ENCODE results near the gene GTPBP1. TPM values are rescaled to one million over a fixed set of nuclear protein-coding genes. Genes with fewer than 3 reads are reported as not detected.
A peak's percentile ranks its signal among the peaks of the same experiment; 100 is the strongest.

The GTPBP1 gene
- total and polyA plus RNA-seq, 2 of the 13 experiments (the other 11 are each of a cell fraction or from before 2014, with no cell fraction given) = 22.3 to 27.0 TPM

- no peak for TF ChIP-seq IRF2 (CRISPR knock-in tag; IDR thresholded peaks at IDR 0.05)
- no peak for TF ChIP-seq SMYD3 (CRISPR knock-in tag; IDR thresholded peaks at IDR 0.05)
- TF ChIP-seq SCMH1 (CRISPR knock-in tag; IDR thresholded peaks at IDR 0.05; ENCODE audit: borderline replicate concordance) = no peak
- TF ChIP-seq ZNF44 (CRISPR knock-in tag; IDR thresholded peaks at IDR 0.05) = no peak
- TF ChIP-seq SMC3 (IDR thresholded peaks at IDR 0.05; ENCODE audit: low read length) = no peak
- TF ChIP-seq POGZ (CRISPR knock-in tag; IDR thresholded peaks at IDR 0.05) = 0 out of 2 replicates have a peak, but pooled peaks have one; percentile 22
- no peak for TF ChIP-seq TCF7 (IDR thresholded peaks at IDR 0.05; ENCODE audit: low read depth)
- TF ChIP-seq ZNF724P (CRISPR knock-in tag; IDR thresholded peaks at IDR 0.05; ENCODE audit: borderline replicate concordance) = no peak
- no peak for TF ChIP-seq FOXO4 (CRISPR knock-in tag; conservative IDR thresholded peaks at IDR 0.05)
- TF ChIP-seq ZMYM4 (CRISPR knock-in tag; IDR thresholded peaks at IDR 0.05) = 0 out of 2 replicates have a peak, but pooled peaks have one; percentile 30
- TF ChIP-seq RXRA (CRISPR knock-in tag; IDR thresholded peaks at IDR 0.05) = 0 out of 2 replicates have a peak, but pooled peaks have one; percentile 19
- TF ChIP-seq, protein P1, sequence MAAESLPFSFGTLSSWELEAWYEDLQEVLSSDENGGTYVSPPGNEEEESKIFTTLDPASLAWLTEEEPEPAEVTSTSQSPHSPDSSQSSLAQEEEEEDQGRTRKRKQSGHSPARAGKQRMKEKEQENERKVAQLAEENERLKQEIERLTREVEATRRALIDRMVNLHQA (CRISPR knock-in tag; IDR thresholded peaks at IDR 0.05) = no peak
- no peak for TF ChIP-seq ZNF780A (CRISPR knock-in tag; IDR thresholded peaks at IDR 0.05)
- no peak for TF ChIP-seq NFYB (CRISPR knock-in tag; IDR thresholded peaks at IDR 0.05)
- no peak for TF ChIP-seq ZNF30 (CRISPR knock-in tag; IDR thresholded peaks at IDR 0.05)
- no peak for TF ChIP-seq NR2F2 (IDR thresholded peaks at IDR 0.05; ENCODE audit: borderline replicate concordance, low read depth)
- TF ChIP-seq CTCF (CRISPR knock-in tag; IDR thresholded peaks at IDR 0.05) = no peak
- TF ChIP-seq MTA3 (CRISPR knock-in tag; IDR thresholded peaks at IDR 0.05) = no peak
- TF ChIP-seq HIVEP1 (CRISPR knock-in tag; IDR thresholded peaks at IDR 0.05) = 0 out of 2 replicates have a peak, but pooled peaks have one; percentile 28
- TF ChIP-seq SALL1 (CRISPR knock-in tag; IDR thresholded peaks at IDR 0.05) = peak; percentile 59
- TF ChIP-seq MEF2D (CRISPR knock-in tag; IDR thresholded peaks at IDR 0.05) = peak; percentile 68; the same call in 1 of the 2 replicates
- no peak for TF ChIP-seq CBX1 (IDR thresholded peaks at IDR 0.05; ENCODE audit: low read depth)
- no peak for TF ChIP-seq HHEX (CRISPR knock-in tag; IDR thresholded peaks at IDR 0.05)
- no peak for TF ChIP-seq NCOA5 (CRISPR knock-in tag; IDR thresholded peaks at IDR 0.05)
- no peak for TF ChIP-seq ZFP36L1 (CRISPR knock-in tag; IDR thresholded peaks at IDR 0.05)
- TF ChIP-seq KDM5B (CRISPR knock-in tag; IDR thresholded peaks at IDR 0.05; ENCODE audit: borderline replicate concordance) = peak; percentile 67; the same call in 1 of the 2 replicates
- TF ChIP-seq PCBP2 (optimal IDR thresholded peaks at IDR 0.05; ENCODE audit: low read depth, low read length, poor library complexity, severe bottlenecking) = no peak
- TF ChIP-seq ZBTB7A (CRISPR knock-in tag; IDR thresholded peaks at IDR 0.05) = no peak
- no peak for TF ChIP-seq ZFP62 (CRISPR knock-in tag; IDR thresholded peaks at IDR 0.05)
- TF ChIP-seq ZNF441 (CRISPR knock-in tag; IDR thresholded peaks at IDR 0.05; ENCODE audit: borderline replicate concordance) = no peak
- no peak for TF ChIP-seq PAF1 (CRISPR knock-in tag; IDR thresholded peaks at IDR 0.05)
- TF ChIP-seq NFIB (CRISPR knock-in tag; IDR thresholded peaks at IDR 0.05; ENCODE audit: borderline replicate concordance) = no peak
These were observed 39.2 kb downstream of the GTPBP1 start (continued) for GRCh38 chr22:38744981-38745380.
